ENCODE results near the gene NHSL2. TPM values are rescaled to one million over a fixed set of nuclear protein-coding genes. Genes with fewer than 3 reads are reported as not detected.

The NHSL2 gene
- total RNA-seq, 4 donors from 2014 or later = 1.9 to 8.8 (median 2.4) TPM

DNA sequence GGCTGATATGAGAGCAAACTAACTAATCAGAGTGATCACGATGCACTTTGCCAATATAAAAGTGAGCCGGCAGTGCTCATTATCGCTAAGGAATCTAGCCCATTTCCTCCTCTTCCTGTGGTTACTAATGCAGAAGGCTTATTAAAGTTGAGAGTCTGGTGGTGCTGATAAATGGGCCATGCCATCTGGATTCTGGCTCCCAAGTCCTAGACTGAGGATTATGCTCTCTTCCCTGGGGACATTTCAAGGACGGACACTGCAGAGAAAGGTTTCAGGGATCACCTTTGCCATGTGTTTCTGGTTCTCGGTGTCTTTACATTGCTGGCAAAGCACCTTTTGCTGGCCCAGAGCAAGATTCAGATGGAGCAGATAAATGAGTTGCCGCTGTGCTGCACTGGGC, 135.8 kb downstream of the NHSL2 start:
- no peak for DNase-seq (ENCODE audit: low spot score in 2 of 2)
- no peak for TF ChIP-seq POLR2A (IDR thresholded peaks at IDR 0.05)
- TF ChIP-seq, protein P1, sequence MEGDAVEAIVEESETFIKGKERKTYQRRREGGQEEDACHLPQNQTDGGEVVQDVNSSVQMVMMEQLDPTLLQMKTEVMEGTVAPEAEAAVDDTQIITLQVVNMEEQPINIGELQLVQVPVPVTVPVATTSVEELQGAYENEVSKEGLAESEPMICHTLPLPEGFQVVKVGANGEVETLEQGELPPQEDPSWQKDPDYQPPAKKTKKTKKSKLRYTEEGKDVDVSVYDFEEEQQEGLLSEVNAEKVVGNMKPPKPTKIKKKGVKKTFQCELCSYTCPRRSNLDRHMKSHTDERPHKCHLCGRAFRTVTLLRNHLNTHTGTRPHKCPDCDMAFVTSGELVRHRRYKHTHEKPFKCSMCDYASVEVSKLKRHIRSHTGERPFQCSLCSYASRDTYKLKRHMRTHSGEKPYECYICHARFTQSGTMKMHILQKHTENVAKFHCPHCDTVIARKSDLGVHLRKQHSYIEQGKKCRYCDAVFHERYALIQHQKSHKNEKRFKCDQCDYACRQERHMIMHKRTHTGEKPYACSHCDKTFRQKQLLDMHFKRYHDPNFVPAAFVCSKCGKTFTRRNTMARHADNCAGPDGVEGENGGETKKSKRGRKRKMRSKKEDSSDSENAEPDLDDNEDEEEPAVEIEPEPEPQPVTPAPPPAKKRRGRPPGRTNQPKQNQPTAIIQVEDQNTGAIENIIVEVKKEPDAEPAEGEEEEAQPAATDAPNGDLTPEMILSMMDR (IDR thresholded peaks at IDR 0.05) = no peak
- intact Hi-C loops (cut with DNase I; ENCODE audit: low total_unique reads) = no loop called here
- WGBS, 2 donors = 26 to 46% methylated on average over 4 to 6 of the region's 6 CpGs
- H3K4me3 ChIP-seq (ENCODE audit: low read depth, poor library complexity, severe bottlenecking) = no peak overlapping the region

DNA sequence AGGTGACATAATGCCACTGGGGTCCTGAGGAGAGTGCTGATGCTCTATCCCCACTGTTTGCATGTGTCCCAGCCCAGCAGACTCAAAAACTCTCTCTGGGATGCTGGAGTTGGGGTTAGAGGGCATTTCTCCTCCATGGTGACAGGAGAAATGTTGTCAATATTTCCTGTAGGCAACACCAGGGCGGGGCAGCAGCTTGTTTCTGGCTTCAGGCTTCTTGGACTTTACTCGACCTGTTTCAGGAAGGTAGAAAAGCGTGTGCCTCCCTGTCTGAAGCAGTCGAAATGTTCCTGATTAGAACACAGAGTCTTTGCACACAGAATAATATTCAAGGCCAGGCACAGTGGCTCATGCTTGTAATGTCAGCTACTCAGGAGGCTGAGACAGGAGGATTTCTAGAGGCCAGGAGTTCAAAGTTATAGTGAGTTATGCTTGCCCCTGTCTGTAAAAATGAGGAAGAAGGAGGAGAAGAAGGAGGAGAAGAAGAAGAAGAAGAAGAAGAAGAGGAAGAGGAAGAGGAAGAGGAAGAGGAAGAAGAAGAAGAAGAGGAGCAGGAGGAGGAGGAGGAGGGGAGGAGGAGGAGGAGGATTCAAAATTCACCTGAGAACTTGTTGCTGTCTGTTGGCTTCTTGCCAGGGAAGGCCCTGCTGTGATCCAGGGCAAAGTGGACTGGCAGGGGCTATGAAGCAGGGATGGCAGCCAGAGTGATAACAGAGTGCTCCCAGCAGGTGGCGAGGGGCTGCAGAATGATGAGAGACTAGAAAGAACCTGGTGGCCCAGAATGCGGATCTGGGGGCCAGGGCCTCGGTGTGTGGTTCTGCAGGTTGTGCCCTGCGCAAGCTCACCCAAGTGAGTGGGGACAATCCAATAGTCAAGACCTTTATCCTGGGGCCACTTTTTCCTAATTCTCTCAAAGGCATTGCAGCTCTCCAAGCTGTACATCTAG, 138.1 kb downstream of the NHSL2 start:
- H3K4me3 ChIP-seq (ENCODE audit: low read depth, poor library complexity, severe bottlenecking) = no peak overlapping the region
- DNase-seq (ENCODE audit: low spot score in 2 of 2) = peak in 1 of 2 donors; percentile 69
- intact Hi-C loops (cut with DNase I; ENCODE audit: low total_unique reads) = no loop called here
- WGBS, 2 donors = 66 to 77% methylated on average over 7 to 8 of the region's 8 CpGs
- no peak for TF ChIP-seq POLR2A (IDR thresholded peaks at IDR 0.05)
- TF ChIP-seq, protein P1 (IDR thresholded peaks at IDR 0.05) = no peak

DNA sequence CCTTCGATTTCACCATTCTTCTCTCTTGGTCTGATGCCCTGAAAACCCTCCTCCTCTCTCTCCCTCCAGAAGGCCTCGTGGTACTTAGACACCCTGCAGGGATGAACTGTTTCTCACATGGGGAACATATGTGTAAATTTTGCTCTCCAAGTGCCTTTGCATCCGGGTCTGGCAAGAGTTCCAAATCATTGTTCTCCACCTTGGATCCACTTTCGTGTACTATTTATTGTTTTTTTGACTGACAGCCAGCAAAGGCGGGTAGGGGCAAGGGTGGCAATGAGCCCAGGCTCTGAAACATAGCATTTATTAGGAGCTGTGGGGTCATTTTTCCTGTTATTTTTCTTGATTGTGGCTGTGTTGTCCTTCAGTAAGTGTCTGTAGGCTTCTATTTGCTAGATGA, 139.4 kb downstream of the NHSL2 start:
- intact Hi-C loops (cut with DNase I; ENCODE audit: low total_unique reads) = no loop called here
- no peak for TF ChIP-seq POLR2A (IDR thresholded peaks at IDR 0.05)
- H3K4me3 ChIP-seq (ENCODE audit: low read depth, poor library complexity, severe bottlenecking) = no peak overlapping the region
- WGBS, 2 donors = 35 to 42% methylated on average over 5 of the region's 5 CpGs
- peak in 1 of 2 donors; percentile 54 for DNase-seq (ENCODE audit: low spot score in 2 of 2)

DNA sequence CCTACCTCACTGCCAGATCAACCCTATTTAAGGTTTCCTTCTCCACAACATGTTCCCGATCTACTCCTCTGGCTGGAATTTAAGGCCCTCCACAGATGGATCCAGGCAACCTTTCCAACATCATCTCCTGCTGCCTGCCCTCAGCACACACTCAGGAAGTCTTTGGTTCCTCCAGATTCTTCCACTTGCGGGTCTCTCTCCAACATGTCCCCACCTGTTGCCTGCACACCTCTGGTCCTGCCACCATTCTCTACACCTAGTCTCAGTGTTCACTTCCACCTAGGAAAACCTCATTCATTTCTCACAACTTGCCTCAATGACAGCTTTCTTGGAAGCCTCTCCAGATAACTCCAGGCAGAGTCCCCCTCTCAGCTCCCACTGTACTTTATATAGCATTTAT, 140.9 kb downstream of the NHSL2 start:
- WGBS, 2 donors = 94 to 98% methylated on average over 2 of the region's 2 CpGs
- intact Hi-C loops (cut with DNase I; ENCODE audit: low total_unique reads) = no loop called here
- peak in 1 of 2 donors; percentile 53 for DNase-seq (ENCODE audit: low spot score in 2 of 2)

DNA sequence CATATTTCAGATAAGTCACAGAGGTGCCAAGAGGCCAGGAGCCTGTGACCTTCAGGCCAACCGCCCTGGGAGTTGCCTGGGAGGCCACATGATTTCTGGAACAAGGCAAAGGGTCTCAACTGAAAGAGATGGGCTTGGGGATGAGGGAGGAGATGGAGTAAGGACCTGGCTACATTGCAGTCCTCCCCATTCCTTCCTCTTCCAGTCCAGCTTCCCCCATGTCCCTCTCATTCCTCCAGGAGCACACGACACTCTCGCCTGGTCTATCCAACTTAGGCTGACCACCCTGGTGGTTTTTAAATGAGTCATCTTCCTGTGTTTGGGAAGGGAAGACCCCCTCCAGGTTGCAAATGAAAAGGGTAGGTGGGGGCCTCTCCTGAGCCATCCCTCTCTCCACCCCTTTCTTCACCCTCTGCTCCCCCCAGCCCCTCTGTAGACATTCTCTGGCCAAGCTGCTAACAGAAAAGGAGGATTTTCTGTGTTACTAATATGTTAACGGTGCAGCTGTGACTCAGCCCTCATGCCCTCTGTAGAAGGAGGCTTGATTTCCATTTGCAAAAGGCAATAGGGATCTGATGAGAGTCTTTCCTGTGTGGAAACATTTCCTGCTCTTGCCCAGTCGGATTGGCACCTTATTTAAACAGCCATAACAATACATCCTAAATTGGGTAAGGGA, 141.9 kb downstream of the NHSL2 start:
- intact Hi-C loops (cut with DNase I; ENCODE audit: low total_unique reads) = no loop called here
- no peak for TF ChIP-seq POLR2A (IDR thresholded peaks at IDR 0.05)
- TF ChIP-seq, protein P1 (IDR thresholded peaks at IDR 0.05) = no peak
- 61 to 80% methylated on average over 5 of the region's 5 CpGs for WGBS, 2 donors
- peak in 1 of 2 donors; percentile 84 for DNase-seq (ENCODE audit: low spot score in 2 of 2)
- H3K4me3 ChIP-seq (ENCODE audit: low read depth, poor library complexity, severe bottlenecking) = no peak overlapping the region

More for the DNA sequence above, 140.9 kb downstream of the NHSL2 start:
- TF ChIP-seq, protein P1 (IDR thresholded peaks at IDR 0.05) = no peak
- TF ChIP-seq POLR2A (IDR thresholded peaks at IDR 0.05) = no peak
- H3K4me3 ChIP-seq (ENCODE audit: low read depth, poor library complexity, severe bottlenecking) = no peak overlapping the region

DNA sequence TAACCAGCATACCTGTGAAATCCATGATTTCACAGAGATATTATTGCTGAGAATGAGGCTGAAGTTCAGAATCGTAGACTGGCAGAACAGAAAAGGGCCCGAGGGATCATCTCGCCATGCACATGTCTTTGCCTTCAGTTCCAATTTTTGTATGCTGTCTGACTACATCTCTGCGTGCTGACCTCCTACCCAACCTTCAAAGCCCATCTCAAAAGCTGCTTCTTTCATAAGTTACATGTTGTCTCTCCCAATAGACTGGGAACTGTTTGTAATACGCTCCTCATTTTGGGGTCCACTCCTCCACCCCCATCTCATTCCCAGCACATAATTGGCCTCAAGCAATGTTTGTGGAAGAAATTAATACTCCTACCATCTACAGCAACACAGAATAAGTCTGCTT, 142.9 kb downstream of the NHSL2 start:
- intact Hi-C loops (cut with DNase I; ENCODE audit: low total_unique reads) = no loop called here
- peak in 1 of 2 donors; percentile 9 for DNase-seq (ENCODE audit: low spot score in 2 of 2)
- 85 to 92% methylated on average over 5 of the region's 5 CpGs for WGBS, 2 donors
- no peak overlapping the region for H3K4me3 ChIP-seq (ENCODE audit: low read depth, poor library complexity, severe bottlenecking)
- no peak for TF ChIP-seq POLR2A (IDR thresholded peaks at IDR 0.05)
- TF ChIP-seq, protein P1 (IDR thresholded peaks at IDR 0.05) = no peak

Data from lower leg skin (tissue), 4 donors.